B cell (primary cell): ENCODE data around the gene SHLD3.

Experiments
- EZH2 ChIP-seq: IDR thresholded peaks from 2 replicates; pipeline ENCODE4 v1.6.1; 2012; ENCODE audit warnings: borderline replicate concordance, low read depth, mild to moderate bottlenecking, moderate library complexity, low read length; ENCODE audit not compliant: insufficient read depth, poor library complexity, severe bottlenecking
- TF ChIP-seq, protein P1 (sequence below): fragments of 200-600 bp; IDR thresholded peaks from one replicate; pipeline ENCODE4 v1.8.0; 2022; ENCODE audit warnings: antibody characterized with exemption, mild to moderate bottlenecking

DNA sequence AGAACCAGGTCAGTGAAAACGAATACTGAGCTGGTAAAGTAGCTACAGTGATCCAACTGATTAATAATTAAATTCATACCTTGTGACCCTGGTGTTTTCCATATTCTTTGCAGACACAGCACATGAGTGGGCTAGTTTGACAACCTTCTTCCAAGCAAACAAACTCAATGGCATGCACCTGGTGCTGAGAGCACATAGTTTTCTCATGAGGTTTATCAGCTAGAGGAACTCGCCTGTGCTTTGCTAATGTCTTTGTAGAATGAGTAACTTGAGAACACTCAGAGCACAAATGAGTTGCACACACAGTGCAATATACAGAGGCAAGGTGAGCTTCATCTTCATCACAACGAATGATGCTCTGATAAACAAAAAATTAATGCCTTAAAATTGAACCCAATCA, 13.3 kb upstream of the SHLD3 start:
- TF ChIP-seq, protein P1, sequence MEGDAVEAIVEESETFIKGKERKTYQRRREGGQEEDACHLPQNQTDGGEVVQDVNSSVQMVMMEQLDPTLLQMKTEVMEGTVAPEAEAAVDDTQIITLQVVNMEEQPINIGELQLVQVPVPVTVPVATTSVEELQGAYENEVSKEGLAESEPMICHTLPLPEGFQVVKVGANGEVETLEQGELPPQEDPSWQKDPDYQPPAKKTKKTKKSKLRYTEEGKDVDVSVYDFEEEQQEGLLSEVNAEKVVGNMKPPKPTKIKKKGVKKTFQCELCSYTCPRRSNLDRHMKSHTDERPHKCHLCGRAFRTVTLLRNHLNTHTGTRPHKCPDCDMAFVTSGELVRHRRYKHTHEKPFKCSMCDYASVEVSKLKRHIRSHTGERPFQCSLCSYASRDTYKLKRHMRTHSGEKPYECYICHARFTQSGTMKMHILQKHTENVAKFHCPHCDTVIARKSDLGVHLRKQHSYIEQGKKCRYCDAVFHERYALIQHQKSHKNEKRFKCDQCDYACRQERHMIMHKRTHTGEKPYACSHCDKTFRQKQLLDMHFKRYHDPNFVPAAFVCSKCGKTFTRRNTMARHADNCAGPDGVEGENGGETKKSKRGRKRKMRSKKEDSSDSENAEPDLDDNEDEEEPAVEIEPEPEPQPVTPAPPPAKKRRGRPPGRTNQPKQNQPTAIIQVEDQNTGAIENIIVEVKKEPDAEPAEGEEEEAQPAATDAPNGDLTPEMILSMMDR: no peak
- TF ChIP-seq EZH2: no peak
